Neural progenitor cell (in vitro differentiated cells): ENCODE results near the gene CA10.

ENCODE experiments used
- EZH2 ChIP-seq: fragments of 200-600 bp; sonication (generic); IDR thresholded peaks from 2 replicates; pipeline ENCODE4 v1.6.1; 2017; ENCODE audit warnings: antibody characterized with exemption, mild to moderate bottlenecking, moderate library complexity
- TF ChIP-seq, protein P1 (sequence below): fragments of 200-600 bp; sonication (generic); IDR thresholded peaks from 2 replicates; pipeline ENCODE4 v1.5.1; 2017; ENCODE audit warnings: antibody characterized with exemption, mild to moderate bottlenecking

DNA sequence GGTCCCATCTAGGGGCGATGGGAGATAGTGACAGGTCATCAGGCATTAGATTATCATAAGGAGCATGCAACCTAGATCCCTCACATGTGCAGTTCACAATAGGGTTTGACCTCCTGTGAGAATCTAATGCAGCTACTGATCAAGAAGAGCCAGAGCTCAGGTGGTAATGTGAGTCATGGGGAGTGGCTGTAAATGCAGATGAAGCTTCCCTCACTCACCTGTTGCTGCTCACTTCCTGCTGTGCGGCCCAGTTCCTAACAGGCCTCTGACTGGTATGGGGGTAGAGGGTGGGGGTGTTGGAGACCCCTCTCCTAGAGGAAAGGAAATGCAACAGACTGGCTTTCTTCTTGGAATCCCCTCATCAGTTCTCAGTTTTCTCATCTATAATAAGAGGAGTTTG lies 131.4 kb downstream of the CA10 start:
- TF ChIP-seq, protein P1, sequence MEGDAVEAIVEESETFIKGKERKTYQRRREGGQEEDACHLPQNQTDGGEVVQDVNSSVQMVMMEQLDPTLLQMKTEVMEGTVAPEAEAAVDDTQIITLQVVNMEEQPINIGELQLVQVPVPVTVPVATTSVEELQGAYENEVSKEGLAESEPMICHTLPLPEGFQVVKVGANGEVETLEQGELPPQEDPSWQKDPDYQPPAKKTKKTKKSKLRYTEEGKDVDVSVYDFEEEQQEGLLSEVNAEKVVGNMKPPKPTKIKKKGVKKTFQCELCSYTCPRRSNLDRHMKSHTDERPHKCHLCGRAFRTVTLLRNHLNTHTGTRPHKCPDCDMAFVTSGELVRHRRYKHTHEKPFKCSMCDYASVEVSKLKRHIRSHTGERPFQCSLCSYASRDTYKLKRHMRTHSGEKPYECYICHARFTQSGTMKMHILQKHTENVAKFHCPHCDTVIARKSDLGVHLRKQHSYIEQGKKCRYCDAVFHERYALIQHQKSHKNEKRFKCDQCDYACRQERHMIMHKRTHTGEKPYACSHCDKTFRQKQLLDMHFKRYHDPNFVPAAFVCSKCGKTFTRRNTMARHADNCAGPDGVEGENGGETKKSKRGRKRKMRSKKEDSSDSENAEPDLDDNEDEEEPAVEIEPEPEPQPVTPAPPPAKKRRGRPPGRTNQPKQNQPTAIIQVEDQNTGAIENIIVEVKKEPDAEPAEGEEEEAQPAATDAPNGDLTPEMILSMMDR, result no peak
- no peak for TF ChIP-seq EZH2
